GM12878 (cell line): Measurements from ENCODE around the gene RAD17. TPM values are rescaled to one million over a fixed set of nuclear protein-coding genes. Genes with fewer than 3 reads are reported as not detected.

Source experiments
- BACH1 ChIP-seq: fragments of 450-650 bp; IDR thresholded peaks from 2 replicates; pipeline ENCODE4 v1.6.1; 2017; ENCODE audit warnings: mild to moderate bottlenecking, borderline replicate concordance
- BHLHE40 ChIP-seq, 2 experiments: fragments of 450-650 bp in 1 of 2; IDR thresholded peaks; 2 replicates each; pipeline ENCODE4 v1.6.1; 2011 to 2017; ENCODE audit warnings: low read depth in 2 of 2, borderline replicate concordance in 1 of 2, improper control_type of control experiment in 1 of 2, low read length in 1 of 2, mild to moderate bottlenecking in 1 of 2
- BMI1 ChIP-seq: fragments of 450-650 bp; IDR thresholded peaks from 2 replicates; pipeline ENCODE4 v1.6.1; 2016; ENCODE audit warnings: mild to moderate bottlenecking, moderate library complexity, borderline replicate concordance
- CHD2 ChIP-seq: IDR thresholded peaks from 2 replicates; pipeline ENCODE4 v1.6.1; 2011; ENCODE audit warnings: low read depth, low read length, improper control_type of control experiment, borderline replicate concordance
- DPF2 ChIP-seq: fragments of 450-650 bp; IDR thresholded peaks from 2 replicates; pipeline ENCODE4 v1.6.1; 2017; ENCODE audit warnings: mild to moderate bottlenecking
- EP300 ChIP-seq, 2 experiments: fragments of 150-350 bp in 1 of 2; IDR thresholded peaks; 2 replicates each; pipeline ENCODE4 v1.6.1; 2011 to 2012; ENCODE audit warnings: low read depth in 2 of 2, low read length in 2 of 2, borderline replicate concordance in 1 of 2, improper control_type of control experiment in 1 of 2, inconsistent platforms in 1 of 2; ENCODE audit not compliant: control insufficient read depth in 1 of 2
- IKZF1 ChIP-seq: fragments of 450-650 bp; conservative IDR thresholded peaks from 2 replicates; pipeline ENCODE4 v1.6.1; 2017; ENCODE audit warnings: antibody characterized with exemption, mild to moderate bottlenecking
- JUNB ChIP-seq: IDR thresholded peaks from 2 replicates; pipeline ENCODE4 v1.6.1; 2016; ENCODE audit warnings: antibody characterized with exemption, mild to moderate bottlenecking
- MEF2A ChIP-seq: IDR thresholded peaks from 2 replicates; pipeline ENCODE4 v1.6.1; 2011; ENCODE audit warnings: low read depth, mild to moderate bottlenecking, low read length, moderate library complexity; ENCODE audit not compliant: insufficient read depth
- MEF2B ChIP-seq: fragments of 450-650 bp; IDR thresholded peaks from 2 replicates; pipeline ENCODE4 v1.6.1; 2018; ENCODE audit warnings: mild to moderate bottlenecking, moderate library complexity; ENCODE audit not compliant: partially characterized antibody, poor library complexity, severe bottlenecking
- MTA2 ChIP-seq: fragments of 450-650 bp; IDR thresholded peaks from 2 replicates; pipeline ENCODE4 v1.6.1; 2016; ENCODE audit warnings: low read depth, mild to moderate bottlenecking, moderate library complexity
- NBN ChIP-seq: fragments of 450-650 bp; IDR thresholded peaks from 2 replicates; pipeline ENCODE4 v1.6.1; 2016
- NFIC ChIP-seq: IDR thresholded peaks from 2 replicates; pipeline ENCODE4 v1.6.1; 2012; ENCODE audit warnings: low read depth, mild to moderate bottlenecking, inconsistent platforms, low read length, moderate library complexity
- PAX8 ChIP-seq: fragments of 450-650 bp; IDR thresholded peaks from 2 replicates; pipeline ENCODE4 v1.6.1; 2017; ENCODE audit warnings: mild to moderate bottlenecking, moderate library complexity
- PML ChIP-seq: IDR thresholded peaks from 2 replicates; pipeline ENCODE4 v1.6.1; 2012; ENCODE audit warnings: low read length, inconsistent platforms
- RAD51 ChIP-seq: fragments of 450-650 bp; IDR thresholded peaks from 2 replicates; pipeline ENCODE4 v1.6.1; 2016; ENCODE audit warnings: moderate library complexity, mild to moderate bottlenecking, inconsistent platforms
- RBBP5 ChIP-seq: fragments of 200-600 bp; sonication (generic); conservative IDR thresholded peaks from 2 replicates; pipeline ENCODE4 v1.6.1; 2016
- SMARCA5 ChIP-seq: fragments of 450-650 bp; IDR thresholded peaks from 2 replicates; pipeline ENCODE4 v1.6.1; 2017; ENCODE audit warnings: mild to moderate bottlenecking
- SP1 ChIP-seq: IDR thresholded peaks from one replicate; pipeline ENCODE4 v1.6.1; 2011; ENCODE audit warnings: low read depth, low read length
- SPI1 ChIP-seq: IDR thresholded peaks from 2 replicates; pipeline ENCODE4 v1.6.1; 2011; ENCODE audit warnings: low read depth, mild to moderate bottlenecking, low read length, moderate library complexity, borderline replicate concordance; ENCODE audit not compliant: insufficient read depth
- STAT1 ChIP-seq: fragments of 450-650 bp; conservative IDR thresholded peaks from 2 replicates; pipeline ENCODE4 v1.6.1; 2014; ENCODE audit warnings: antibody characterized with exemption, mild to moderate bottlenecking
- TAF1 ChIP-seq: IDR thresholded peaks from 2 replicates; pipeline ENCODE4 v1.6.1; 2011; ENCODE audit warnings: mild to moderate bottlenecking, low read depth, low read length, borderline replicate concordance
- TCF7 ChIP-seq: IDR thresholded peaks from 2 replicates; pipeline ENCODE4 v1.6.1; 2014; ENCODE audit warnings: antibody characterized with exemption, borderline replicate concordance
- ZNF207 ChIP-seq: fragments of 450-650 bp; IDR thresholded peaks from 2 replicates; pipeline ENCODE4 v1.6.1; 2014; ENCODE audit warnings: antibody characterized with exemption, mild to moderate bottlenecking, borderline replicate concordance
- ZSCAN29 ChIP-seq: fragments of 450-650 bp; IDR thresholded peaks from 2 replicates; pipeline ENCODE4 v1.6.1; 2017; ENCODE audit warnings: mild to moderate bottlenecking, moderate library complexity
- polyA plus RNA-seq, 11 experiments: library from polyadenylated mRNA; depleted of rRNA in 4 of 11; unstranded in 6 of 11; stranded (reverse) in 5 of 11; fragments of >200 nt; fragmentation: Nextera tagmentation in 4 of 11; fragmentation: Illumina TruSeq in 1 of 11; extraction: Ambion mirVana in 4 of 11; extraction: Trizol in 1 of 11; gene quantifications; 1 replicate in 1 of 11; 2 replicates in 10 of 11; pipeline versions ENCODE4 v1.2.1 to v1.2.3, GENCODE V29; 2011 to 2016; ENCODE audit warnings: inconsistent platforms in 2 of 11, missing spikeins in 2 of 11, low read depth in 1 of 11
- total RNA-seq, 4 experiments: library from RNA; depleted of rRNA in 3 of 4; stranded (reverse); fragments of >200 nt in 3 of 4; fragmentation: Illumina TruSeq in 1 of 4; extraction: Trizol in 1 of 4; gene quantifications; 2 replicates each; pipeline versions ENCODE4 v1.2.1 to v1.2.3, GENCODE V29; 2013 to 2021
- TF ChIP-seq, protein P1 (sequence below): fragments of 450-650 bp; IDR thresholded peaks from 2 replicates; pipeline ENCODE4 v1.6.1; 2016; ENCODE audit warnings: mild to moderate bottlenecking
- TF ChIP-seq, protein P2 (sequence below): IDR thresholded peaks from 2 replicates; pipeline ENCODE4 v1.6.1; 2011; ENCODE audit warnings: borderline replicate concordance, low read depth, mild to moderate bottlenecking, moderate library complexity, low read length; ENCODE audit not compliant: insufficient read depth, poor library complexity, severe bottlenecking
- TF ChIP-seq, protein P3 (sequence below): fragments of 450-650 bp; IDR thresholded peaks from 2 replicates; pipeline ENCODE4 v1.6.1; 2017; ENCODE audit warnings: low read depth, mild to moderate bottlenecking, moderate library complexity

Gene RAD17
- total and polyA plus RNA-seq, 10 of the 15 experiments (the other 5 are each of a cell fraction or from before 2014, with no cell fraction given), result 23.9 to 55.4 (median 44.5) TPM

- peak; percentile 34; the same call in 1 of the 2 replicates for TF ChIP-seq PML
- peak; percentile 98 for TF ChIP-seq MTA2
- peak; percentile 62; the same call in 1 of the 2 replicates for TF ChIP-seq BMI1
- TF ChIP-seq, protein P1, sequence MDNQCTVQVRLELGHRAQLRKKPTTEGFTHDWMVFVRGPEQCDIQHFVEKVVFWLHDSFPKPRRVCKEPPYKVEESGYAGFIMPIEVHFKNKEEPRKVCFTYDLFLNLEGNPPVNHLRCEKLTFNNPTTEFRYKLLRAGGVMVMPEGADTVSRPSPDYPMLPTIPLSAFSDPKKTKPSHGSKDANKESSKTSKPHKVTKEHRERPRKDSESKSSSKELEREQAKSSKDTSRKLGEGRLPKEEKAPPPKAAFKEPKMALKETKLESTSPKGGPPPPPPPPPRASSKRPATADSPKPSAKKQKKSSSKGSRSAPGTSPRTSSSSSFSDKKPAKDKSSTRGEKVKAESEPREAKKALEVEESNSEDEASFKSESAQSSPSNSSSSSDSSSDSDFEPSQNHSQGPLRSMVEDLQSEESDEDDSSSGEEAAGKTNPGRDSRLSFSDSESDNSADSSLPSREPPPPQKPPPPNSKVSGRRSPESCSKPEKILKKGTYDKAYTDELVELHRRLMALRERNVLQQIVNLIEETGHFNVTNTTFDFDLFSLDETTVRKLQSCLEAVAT, result peak; percentile 80
- peak; percentile 80 for TF ChIP-seq IKZF1
- TF ChIP-seq ZSCAN29, result 0 out of 2 replicates have a peak, but pooled peaks have one; percentile 7
- 0 out of 2 replicates have a peak, but pooled peaks have one; percentile 28 for TF ChIP-seq BACH1
- TF ChIP-seq TAF1, result peak; percentile 20; the same call in 1 of the 2 replicates
- TF ChIP-seq, protein P2, sequence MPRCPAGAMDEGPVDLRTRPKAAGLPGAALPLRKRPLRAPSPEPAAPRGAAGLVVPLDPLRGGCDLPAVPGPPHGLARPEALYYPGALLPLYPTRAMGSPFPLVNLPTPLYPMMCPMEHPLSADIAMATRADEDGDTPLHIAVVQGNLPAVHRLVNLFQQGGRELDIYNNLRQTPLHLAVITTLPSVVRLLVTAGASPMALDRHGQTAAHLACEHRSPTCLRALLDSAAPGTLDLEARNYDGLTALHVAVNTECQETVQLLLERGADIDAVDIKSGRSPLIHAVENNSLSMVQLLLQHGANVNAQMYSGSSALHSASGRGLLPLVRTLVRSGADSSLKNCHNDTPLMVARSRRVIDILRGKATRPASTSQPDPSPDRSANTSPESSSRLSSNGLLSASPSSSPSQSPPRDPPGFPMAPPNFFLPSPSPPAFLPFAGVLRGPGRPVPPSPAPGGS, result no peak
- peak; percentile 95 for TF ChIP-seq MEF2B
- TF ChIP-seq NBN, result 0 out of 2 replicates have a peak, but pooled peaks have one; percentile 73
- TF ChIP-seq DPF2, result peak; percentile 80; the same call in 1 of the 2 replicates
- peak in 1 of 2 experiments; percentile 69; a peak in 2 of 4 replicates for TF ChIP-seq EP300 (IDR thresholded peaks at IDR 0.05; ENCODE audit: borderline replicate concordance in 1 of 2, control insufficient read depth in 1 of 2, low read depth in 2 of 2, low read length in 2 of 2)
- peak in 1 of 2 experiments; percentile 15; a peak in 1 of 4 replicates for TF ChIP-seq BHLHE40 (IDR thresholded peaks at IDR 0.05; ENCODE audit: borderline replicate concordance in 1 of 2, low read depth in 2 of 2, low read length in 1 of 2)
- TF ChIP-seq RAD51, result peak; percentile 21
- TF ChIP-seq CHD2, result no peak
- 0 out of 2 replicates have a peak, but pooled peaks have one; percentile 57 for TF ChIP-seq PAX8
- TF ChIP-seq SP1, result no peak
- no peak for TF ChIP-seq ZNF207
- no peak for TF ChIP-seq STAT1
- TF ChIP-seq TCF7, result 0 out of 2 replicates have a peak, but pooled peaks have one; percentile 14
- TF ChIP-seq NFIC, result peak; percentile 66; the same call in 1 of the 2 replicates
- peak; percentile 92 for TF ChIP-seq SPI1
- no peak for TF ChIP-seq RBBP5
- TF ChIP-seq JUNB, result 0 out of 2 replicates have a peak, but pooled peaks have one; percentile 40
- peak; percentile 72; the same call in 1 of the 2 replicates for TF ChIP-seq SMARCA5
- TF ChIP-seq MEF2A, result peak; percentile 97
- TF ChIP-seq, protein P3, sequence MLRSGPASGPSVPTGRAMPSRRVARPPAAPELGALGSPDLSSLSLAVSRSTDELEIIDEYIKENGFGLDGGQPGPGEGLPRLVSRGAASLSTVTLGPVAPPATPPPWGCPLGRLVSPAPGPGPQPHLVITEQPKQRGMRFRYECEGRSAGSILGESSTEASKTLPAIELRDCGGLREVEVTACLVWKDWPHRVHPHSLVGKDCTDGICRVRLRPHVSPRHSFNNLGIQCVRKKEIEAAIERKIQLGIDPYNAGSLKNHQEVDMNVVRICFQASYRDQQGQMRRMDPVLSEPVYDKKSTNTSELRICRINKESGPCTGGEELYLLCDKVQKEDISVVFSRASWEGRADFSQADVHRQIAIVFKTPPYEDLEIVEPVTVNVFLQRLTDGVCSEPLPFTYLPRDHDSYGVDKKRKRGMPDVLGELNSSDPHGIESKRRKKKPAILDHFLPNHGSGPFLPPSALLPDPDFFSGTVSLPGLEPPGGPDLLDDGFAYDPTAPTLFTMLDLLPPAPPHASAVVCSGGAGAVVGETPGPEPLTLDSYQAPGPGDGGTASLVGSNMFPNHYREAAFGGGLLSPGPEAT, result peak; percentile 72
Observed at GRCh38 chr5:69374911-69375446, 5.4 kb downstream of the RAD17 start (continued).
